Ishikawa (cell line): ENCODE data around the gene NEK10.

Source experiments
- CEBPB ChIP-seq: IDR thresholded peaks from 2 replicates; pipeline ENCODE4 v1.6.1; 2012
- FOXM1 ChIP-seq: IDR thresholded peaks from 2 replicates; pipeline ENCODE4 v1.6.1; 2012; ENCODE audit warnings: low read depth, borderline replicate concordance
- RAD21 ChIP-seq: IDR thresholded peaks from 2 replicates; pipeline ENCODE4 v1.6.1; 2012; ENCODE audit warnings: low read depth
- REST ChIP-seq: IDR thresholded peaks from 2 replicates; pipeline ENCODE4 v1.6.1; 2012; ENCODE audit warnings: low read depth, mild to moderate bottlenecking
- TAF1 ChIP-seq: IDR thresholded peaks from 2 replicates; pipeline ENCODE4 v1.6.1; 2012; ENCODE audit warnings: low read depth, mild to moderate bottlenecking
- TCF12 ChIP-seq: IDR thresholded peaks from 2 replicates; pipeline ENCODE4 v1.6.1; 2012; ENCODE audit warnings: low read depth
- TEAD4 ChIP-seq: IDR thresholded peaks from 2 replicates; pipeline ENCODE4 v1.6.1; 2012
- YY1 ChIP-seq: IDR thresholded peaks from 2 replicates; pipeline ENCODE4 v1.6.1; 2012; ENCODE audit warnings: low read depth
- ZBTB7A ChIP-seq: IDR thresholded peaks from 2 replicates; pipeline ENCODE4 v1.6.1; 2012; ENCODE audit warnings: low read depth
- TF ChIP-seq, protein P1 (sequence below): IDR thresholded peaks from 2 replicates; pipeline ENCODE4 v1.6.1; 2012
- TF ChIP-seq, protein P2 (sequence below): IDR thresholded peaks from 2 replicates; pipeline ENCODE4 v1.6.1; 2012

DNA sequence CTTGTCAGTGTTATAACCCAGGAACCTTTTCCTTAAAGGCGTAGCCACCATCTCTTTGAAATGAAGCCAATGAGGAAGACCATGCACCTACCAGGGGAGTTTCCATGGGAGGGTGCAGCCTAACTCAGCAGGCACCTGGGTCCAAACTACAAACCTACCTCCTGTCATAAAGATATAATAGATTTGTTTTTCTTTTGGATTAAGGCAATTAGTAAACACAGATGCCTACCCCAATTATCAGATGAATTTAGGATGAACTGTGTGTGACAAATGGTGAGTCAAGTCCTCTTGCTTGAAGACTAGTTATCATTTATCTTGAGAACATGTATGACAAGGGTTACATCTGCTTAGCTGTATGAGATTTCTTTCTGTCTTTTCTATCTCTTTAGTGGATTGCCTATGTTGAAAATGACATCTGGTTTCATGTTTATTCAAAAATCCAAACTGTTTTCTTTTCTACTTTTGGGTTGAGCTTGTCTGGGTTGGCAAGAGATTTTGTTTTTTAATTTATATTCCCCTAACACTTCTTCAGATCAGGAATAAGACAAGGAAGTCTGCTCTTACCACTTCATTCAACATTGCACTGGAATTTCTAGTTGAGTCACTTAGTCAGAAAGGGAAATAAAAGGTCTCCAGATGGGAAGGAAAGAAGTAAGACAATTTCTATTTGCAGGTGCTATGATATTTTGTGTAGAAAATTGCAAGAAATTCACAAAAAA is 149.9 kb downstream of the NEK10 start:
- TF ChIP-seq YY1 (no peak), TCF12 (no peak), CEBPB (no peak), REST (no peak), TEAD4 (no peak), FOXM1 (no peak), RAD21 (no peak), ZBTB7A (no peak), TAF1 (no peak)
- TF ChIP-seq, protein P1, sequence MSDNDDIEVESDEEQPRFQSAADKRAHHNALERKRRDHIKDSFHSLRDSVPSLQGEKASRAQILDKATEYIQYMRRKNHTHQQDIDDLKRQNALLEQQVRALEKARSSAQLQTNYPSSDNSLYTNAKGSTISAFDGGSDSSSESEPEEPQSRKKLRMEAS: no peak
- TF ChIP-seq, protein P2, sequence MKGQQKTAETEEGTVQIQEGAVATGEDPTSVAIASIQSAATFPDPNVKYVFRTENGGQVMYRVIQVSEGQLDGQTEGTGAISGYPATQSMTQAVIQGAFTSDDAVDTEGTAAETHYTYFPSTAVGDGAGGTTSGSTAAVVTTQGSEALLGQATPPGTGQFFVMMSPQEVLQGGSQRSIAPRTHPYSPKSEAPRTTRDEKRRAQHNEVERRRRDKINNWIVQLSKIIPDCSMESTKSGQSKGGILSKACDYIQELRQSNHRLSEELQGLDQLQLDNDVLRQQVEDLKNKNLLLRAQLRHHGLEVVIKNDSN: no peak
